ENCODE measurements around the gene GPR89A. TPM values are rescaled to one million over a fixed set of nuclear protein-coding genes. Genes with fewer than 3 reads are reported as not detected.

Gene GPR89A
- polyA plus RNA-seq, 1 of the 3 experiments (the other 2 are of a cell fraction), result 10.5 TPM

DNA sequence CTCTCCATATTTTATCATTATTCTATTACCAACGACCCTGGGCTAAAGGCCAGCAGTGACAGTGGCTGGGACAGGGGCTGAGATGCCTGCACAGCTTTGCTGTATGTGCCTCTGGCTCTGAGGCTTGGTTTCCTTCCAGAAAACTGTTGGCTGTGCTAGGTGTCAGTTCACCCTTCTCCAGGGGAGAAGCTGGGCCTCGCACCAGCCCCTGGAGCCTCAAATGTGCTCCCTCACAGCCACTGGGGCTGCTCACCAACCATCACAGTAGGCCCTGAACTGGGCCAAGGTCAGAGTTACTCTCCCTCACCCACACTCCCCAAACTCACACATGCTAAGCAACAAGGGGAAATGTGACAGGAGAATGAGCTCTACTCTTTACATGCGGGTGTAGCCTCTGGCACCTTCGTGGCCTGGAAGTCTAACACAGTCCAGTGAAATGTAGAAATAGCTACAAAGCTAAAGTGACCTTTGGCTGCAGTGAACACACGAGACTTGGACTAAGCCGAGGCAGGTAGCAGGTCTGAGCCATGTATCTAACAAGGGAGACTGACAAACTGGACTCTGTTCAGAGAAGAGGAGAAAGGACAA lies 106.8 kb downstream of the GPR89A start:
- POLR2A ChIA-PET, result no interaction called here
- no peaks in the 10 kb centered on the region for H4K20me1 ChIP-seq (ENCODE audit: insufficient read depth)
- no peaks in the 10 kb centered on the region for H3K9me2 ChIP-seq
- H3K27ac ChIP-seq (ENCODE audit: low read depth in 2 of 2, low read length in 1 of 2), result no peak overlapping the region
- H3K27me3 ChIP-seq (ENCODE audit: insufficient read depth), result no peaks in the 10 kb centered on the region
- peaks cover 0 to 15% of the 10 kb centered on the region in 2 experiments; a peak in 1 of 4 replicates for H3K4me1 ChIP-seq (ENCODE audit: control insufficient read depth in 1 of 2, insufficient read depth in 2 of 2, low read depth in 1 of 2, low read length in 1 of 2)
- no peaks in the 10 kb centered on the region for H3K36me3 ChIP-seq (replicated peaks in 1 of 2; ENCODE audit: control insufficient read depth in 1 of 2, insufficient read depth in 2 of 2, low read length in 1 of 2)
- TF ChIP-seq EP300 (IDR thresholded peaks at IDR 0.05; ENCODE audit: borderline replicate concordance in 1 of 2, low read depth in 1 of 2, low read length in 1 of 2) (no peak), FOXJ3 (CRISPR knock-in tag; IDR thresholded peaks at IDR 0.05) (no peak), SIN3A (IDR thresholded peaks at IDR 0.05; ENCODE audit: borderline replicate concordance, low read depth, low read length) (no peak), RXRA (IDR thresholded peaks at IDR 0.05; ENCODE audit: borderline replicate concordance, low read depth) (no peak), RAD21 (IDR thresholded peaks at IDR 0.05; ENCODE audit: low read length) (no peak), TCF12 (IDR thresholded peaks at IDR 0.05) (no peak), YY1 (IDR thresholded peaks at IDR 0.05; ENCODE audit: low read depth) (no peak), JUND (IDR thresholded peaks at IDR 0.05) (no peak)
- TF ChIP-seq, protein P1, sequence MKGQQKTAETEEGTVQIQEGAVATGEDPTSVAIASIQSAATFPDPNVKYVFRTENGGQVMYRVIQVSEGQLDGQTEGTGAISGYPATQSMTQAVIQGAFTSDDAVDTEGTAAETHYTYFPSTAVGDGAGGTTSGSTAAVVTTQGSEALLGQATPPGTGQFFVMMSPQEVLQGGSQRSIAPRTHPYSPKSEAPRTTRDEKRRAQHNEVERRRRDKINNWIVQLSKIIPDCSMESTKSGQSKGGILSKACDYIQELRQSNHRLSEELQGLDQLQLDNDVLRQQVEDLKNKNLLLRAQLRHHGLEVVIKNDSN (IDR thresholded peaks at IDR 0.05; ENCODE audit: borderline replicate concordance, low read depth), result no peak
- no peak for DNase-seq
- no peak overlapping the region for H3K4me2 ChIP-seq
- H3K79me2 ChIP-seq (ENCODE audit: insufficient read depth), result no peaks in the 10 kb centered on the region
- no peaks in the 10 kb centered on the region for H3F3A ChIP-seq (replicated peaks; ENCODE audit: insufficient read depth)
- H2AFZ ChIP-seq (ENCODE audit: low read depth), result no peak overlapping the region
- 74% methylated on average over 6 of the region's 6 CpGs for WGBS (ENCODE audit: low lambda C conversion rate)
- H3K4me3 ChIP-seq (ENCODE audit: low read depth in 2 of 2, low read length in 1 of 2), result no peak overlapping the region
- no peaks in the 10 kb centered on the region for H3K9me3 ChIP-seq
- H3K9ac ChIP-seq, result no peak overlapping the region
- CTCF ChIA-PET, result no interaction called here

DNA sequence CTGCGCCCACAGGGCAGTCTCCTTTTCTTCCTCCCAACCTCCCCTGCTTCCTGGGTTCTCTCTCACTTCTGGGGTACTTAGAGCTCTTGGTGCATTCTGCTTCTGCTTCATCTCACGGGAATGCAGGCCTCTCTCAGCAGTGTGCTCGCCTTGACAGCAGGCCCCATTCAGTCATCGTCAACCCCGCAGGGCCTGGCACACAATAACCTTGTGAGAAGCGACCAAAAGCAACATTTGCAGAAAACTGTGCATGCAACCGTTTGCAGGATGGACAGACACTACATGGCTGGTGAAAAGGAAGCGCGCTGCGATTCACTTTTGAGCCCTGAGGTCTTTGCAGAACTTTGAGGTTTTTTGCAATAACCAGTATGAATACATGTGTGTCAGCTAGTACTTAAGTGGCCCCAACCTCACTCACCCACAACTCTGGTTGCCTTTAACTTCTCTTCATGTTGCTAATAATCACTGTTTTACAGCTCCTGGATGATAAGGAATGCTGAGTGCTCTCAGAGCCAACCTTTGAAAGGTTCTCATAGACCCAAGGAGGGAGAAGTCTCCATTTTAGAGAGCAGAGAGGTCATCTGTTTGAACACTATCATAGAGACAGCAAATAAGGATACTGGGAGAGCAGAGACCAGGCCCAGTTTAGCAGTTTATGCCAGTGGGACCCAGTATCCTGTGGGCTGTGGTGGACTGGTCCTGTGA lies 109.0 kb downstream of the GPR89A start:
- Histone ChIP-seq H3K36me3 (replicated peaks in 1 of 2; ENCODE audit: control insufficient read depth in 1 of 2, insufficient read depth in 2 of 2, low read length in 1 of 2) (no peaks in the 10 kb centered on the region), H3K27me3 (ENCODE audit: insufficient read depth) (no peaks in the 10 kb centered on the region), H3K79me2 (ENCODE audit: insufficient read depth) (no peaks in the 10 kb centered on the region), H3K4me1 (ENCODE audit: control insufficient read depth in 1 of 2, insufficient read depth in 2 of 2, low read depth in 1 of 2, low read length in 1 of 2) (peaks cover 0 to 25% of the 10 kb centered on the region in 2 experiments; a peak in 1 of 4 replicates), H3K9me2 (no peaks in the 10 kb centered on the region), H3F3A (replicated peaks; ENCODE audit: insufficient read depth) (no peaks in the 10 kb centered on the region), H3K27ac (ENCODE audit: low read depth in 2 of 2, low read length in 1 of 2) (peak overlapping the region in 1 of 2 experiments; percentile 47; a peak in 2 of 4 replicates), H3K4me2 (no peak overlapping the region), H2AFZ (ENCODE audit: low read depth) (no peak overlapping the region), H3K9ac (no peak overlapping the region), H4K20me1 (ENCODE audit: insufficient read depth) (no peaks in the 10 kb centered on the region), H3K9me3 (no peaks in the 10 kb centered on the region), H3K4me3 (ENCODE audit: low read depth in 2 of 2, low read length in 1 of 2) (no peak overlapping the region)
- no peak for DNase-seq
- WGBS (ENCODE audit: low lambda C conversion rate), result 74% methylated on average over 10 of the region's 10 CpGs
- ChIA-PET CTCF (no interaction called here), POLR2A (no interaction called here)
- TF ChIP-seq MXI1 (IDR thresholded peaks at IDR 0.05; ENCODE audit: low read depth, low read length) (no peak), TCF12 (IDR thresholded peaks at IDR 0.05) (no peak), RXRA (IDR thresholded peaks at IDR 0.05; ENCODE audit: borderline replicate concordance, low read depth) (no peak), RCOR1 (IDR thresholded peaks at IDR 0.05; ENCODE audit: low read length) (no peak), RFX5 (IDR thresholded peaks at IDR 0.05; ENCODE audit: low read length) (no peak), FOXJ3 (CRISPR knock-in tag; IDR thresholded peaks at IDR 0.05) (no peak), TEAD4 (IDR thresholded peaks at IDR 0.05; ENCODE audit: borderline replicate concordance, insufficient read depth) (no peak), JUND (IDR thresholded peaks at IDR 0.05) (no peak)
- TF ChIP-seq, protein P2, sequence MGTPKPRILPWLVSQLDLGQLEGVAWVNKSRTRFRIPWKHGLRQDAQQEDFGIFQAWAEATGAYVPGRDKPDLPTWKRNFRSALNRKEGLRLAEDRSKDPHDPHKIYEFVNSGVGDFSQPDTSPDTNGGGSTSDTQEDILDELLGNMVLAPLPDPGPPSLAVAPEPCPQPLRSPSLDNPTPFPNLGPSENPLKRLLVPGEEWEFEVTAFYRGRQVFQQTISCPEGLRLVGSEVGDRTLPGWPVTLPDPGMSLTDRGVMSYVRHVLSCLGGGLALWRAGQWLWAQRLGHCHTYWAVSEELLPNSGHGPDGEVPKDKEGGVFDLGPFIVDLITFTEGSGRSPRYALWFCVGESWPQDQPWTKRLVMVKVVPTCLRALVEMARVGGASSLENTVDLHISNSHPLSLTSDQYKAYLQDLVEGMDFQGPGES (IDR thresholded peaks at IDR 0.05; ENCODE audit: low read depth, low read length), result no peak

Measured in SK-N-SH (cell line).